Thyroid gland (tissue), 4 donors: ENCODE results near the gene FDXACB1.

Experiments used
- POLR2A ChIP-seq, 2 donors: fragments of 450-650 bp; IDR thresholded peaks; one replicate each; pipeline ENCODE4 v1.6.1; 2017; ENCODE audit warnings: antibody characterized with exemption in 2 of 2, mild to moderate bottlenecking in 2 of 2, moderate library complexity in 1 of 2
- TF ChIP-seq, protein P1 (sequence below), 6 experiments: fragments of 200-600 bp in 3 of 6; fragments of 450-650 bp in 3 of 6; sonication (generic) in 3 of 6; IDR thresholded peaks; one replicate each; pipeline ENCODE4 v1.5.1; 2016 to 2019; ENCODE audit warnings: antibody characterized with exemption in 6 of 6, mild to moderate bottlenecking in 2 of 6, inconsistent platforms in 1 of 6, moderate library complexity in 1 of 6

DNA sequence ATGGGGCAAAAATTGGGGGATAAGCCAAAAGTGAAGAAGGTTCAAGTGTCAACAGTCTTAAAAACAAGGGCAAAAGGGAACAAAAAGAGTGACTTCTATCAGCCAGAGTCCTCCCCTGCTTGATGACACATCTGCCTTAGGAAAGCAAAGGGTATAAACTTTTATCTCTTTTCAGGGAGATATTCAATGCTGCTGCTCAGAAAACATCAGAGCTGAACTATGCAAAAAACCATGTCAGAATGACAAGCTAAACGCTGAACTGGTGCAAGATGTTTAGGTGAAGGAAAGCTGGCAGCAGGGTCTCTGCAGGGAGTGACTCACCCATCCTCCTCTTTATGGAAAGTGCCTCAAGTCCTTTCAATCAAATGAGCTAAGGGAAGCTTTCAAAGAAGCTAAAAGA is 32.3 kb downstream of the FDXACB1 start:
- TF ChIP-seq, protein P1, sequence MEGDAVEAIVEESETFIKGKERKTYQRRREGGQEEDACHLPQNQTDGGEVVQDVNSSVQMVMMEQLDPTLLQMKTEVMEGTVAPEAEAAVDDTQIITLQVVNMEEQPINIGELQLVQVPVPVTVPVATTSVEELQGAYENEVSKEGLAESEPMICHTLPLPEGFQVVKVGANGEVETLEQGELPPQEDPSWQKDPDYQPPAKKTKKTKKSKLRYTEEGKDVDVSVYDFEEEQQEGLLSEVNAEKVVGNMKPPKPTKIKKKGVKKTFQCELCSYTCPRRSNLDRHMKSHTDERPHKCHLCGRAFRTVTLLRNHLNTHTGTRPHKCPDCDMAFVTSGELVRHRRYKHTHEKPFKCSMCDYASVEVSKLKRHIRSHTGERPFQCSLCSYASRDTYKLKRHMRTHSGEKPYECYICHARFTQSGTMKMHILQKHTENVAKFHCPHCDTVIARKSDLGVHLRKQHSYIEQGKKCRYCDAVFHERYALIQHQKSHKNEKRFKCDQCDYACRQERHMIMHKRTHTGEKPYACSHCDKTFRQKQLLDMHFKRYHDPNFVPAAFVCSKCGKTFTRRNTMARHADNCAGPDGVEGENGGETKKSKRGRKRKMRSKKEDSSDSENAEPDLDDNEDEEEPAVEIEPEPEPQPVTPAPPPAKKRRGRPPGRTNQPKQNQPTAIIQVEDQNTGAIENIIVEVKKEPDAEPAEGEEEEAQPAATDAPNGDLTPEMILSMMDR (IDR thresholded peaks at IDR 0.05): no peak
- TF ChIP-seq POLR2A (IDR thresholded peaks at IDR 0.05): no peak
